Measurements from ENCODE around the gene ACTN4.
A peak's percentile ranks its signal among the peaks of the same experiment; 100 is the strongest.
"Not testable (repeated sequence)": the region's sequence is repeated elsewhere in the genome, so short reads cannot be mapped to it uniquely, and the experiment has no call there.

The ACTN4 gene

GRCh38 chr19:38763795-38764220 lies 116.4 kb downstream of the ACTN4 start:
- no peak for DNase-seq (ENCODE audit: low read depth in 2 of 2, low spot score in 1 of 2)

- no peak for DNase-seq (ENCODE audit: low read depth in 2 of 2, low spot score in 1 of 2)
Measured at GRCh38 chr19:38765214-38765613, 117.8 kb downstream of the ACTN4 start.

GRCh38 chr19:38766276-38767047 lies 119.0 kb downstream of the ACTN4 start:
- DNase-seq (ENCODE audit: low read depth in 2 of 2, low spot score in 1 of 2), result no peak

GRCh38 chr19:38769635-38770211 lies 122.3 kb downstream of the ACTN4 start:
- DNase-seq (ENCODE audit: low read depth in 2 of 2, low spot score in 1 of 2), result peak; percentile 80 to 81

- DNase-seq (ENCODE audit: low read depth in 2 of 2, low spot score in 1 of 2), result not testable (repeated sequence)
Measured at GRCh38 chr19:38770228-38770948, 122.9 kb downstream of the ACTN4 start.

GRCh38 chr19:38770949-38771275 lies 123.5 kb downstream of the ACTN4 start:
- DNase-seq (ENCODE audit: low read depth in 2 of 2, low spot score in 1 of 2), result not testable (repeated sequence)

GRCh38 chr19:38771569-38771968 lies 124.1 kb downstream of the ACTN4 start:
- not testable (repeated sequence) for DNase-seq (ENCODE audit: low read depth in 2 of 2, low spot score in 1 of 2)

GRCh38 chr19:38773469-38774177 lies 126.2 kb downstream of the ACTN4 start, which contains the start of gene LGALS7:
Gene LGALS7, minus strand, starts transcription at chr19:38773517. Its CDS starts 25 bp downstream, at chr19:38773492.
- no peak for DNase-seq (ENCODE audit: low read depth in 2 of 2, low spot score in 1 of 2)

GRCh38 chr19:38774181-38774950 lies 126.9 kb downstream of the ACTN4 start:
- no peak for DNase-seq (ENCODE audit: low read depth in 2 of 2, low spot score in 1 of 2)

GRCh38 chr19:38778733-38779132 lies 131.3 kb downstream of the ACTN4 start:
- no peak for DNase-seq (ENCODE audit: low read depth in 2 of 2, low spot score in 1 of 2)

GRCh38 chr19:38780443-38780842 lies 133.0 kb downstream of the ACTN4 start:
- no peak for DNase-seq (ENCODE audit: low read depth in 2 of 2, low spot score in 1 of 2)

GRCh38 chr19:38781058-38781457 lies 133.6 kb downstream of the ACTN4 start:
- DNase-seq (ENCODE audit: low read depth in 2 of 2, low spot score in 1 of 2), result no peak

Data from stimulated activated CD8-positive, alpha-beta memory T cell treated with anti-CD3 and anti-CD28 coated beads, Interleukin-4, amount 100 ng/mL, for 4 hours (primary cell).